Natural killer cell (primary cell): ENCODE results near the gene LYRM1. TPM values are rescaled to one million over a fixed set of nuclear protein-coding genes. Genes with fewer than 3 reads are reported as not detected.
A peak's percentile ranks its signal among the peaks of the same experiment; 100 is the strongest.

Experiments
- ATAC-seq, 3 donors: fragments of 150-1000 bp in 2 of 3; fragments of 200-7000 bp in 1 of 3; cut with Tn5 transposase; 1 replicate in 1 of 3; 2 replicates in 2 of 3; pipeline ENCODE4 v1.10.0; 2021; ENCODE audit warnings: mild to moderate bottlenecking in 2 of 3, moderate library complexity in 2 of 3
- DNase-seq, 2 donors: peaks; one replicate each; pipeline versions ENCODE4 v3.0.0 to v3.0.0-alpha.2; 2013 to 2021; ENCODE audit warnings: mixed read lengths in 1 of 2
- H3K27ac ChIP-seq: one replicate; pipeline ENCODE4 v1.5.1; 2013; ENCODE audit warnings: mild to moderate bottlenecking, low read length
- H3K27me3 ChIP-seq: one replicate; pipeline ENCODE4 v1.6.1; 2013; ENCODE audit warnings: low read length; ENCODE audit not compliant: control insufficient read depth, insufficient read depth
- H3K36me3 ChIP-seq: one replicate; pipeline ENCODE4 v1.6.1; 2013; ENCODE audit warnings: low read length; ENCODE audit not compliant: control insufficient read depth, insufficient read depth
- H3K4me1 ChIP-seq: one replicate; pipeline ENCODE4 v1.6.1; 2013; ENCODE audit warnings: low read length; ENCODE audit not compliant: control insufficient read depth, insufficient read depth
- H3K4me3 ChIP-seq: one replicate; pipeline ENCODE4 v1.5.1; 2013; ENCODE audit warnings: low read length
- H3K9me3 ChIP-seq: one replicate; pipeline ENCODE4 v1.6.1; 2013; ENCODE audit warnings: low read length; ENCODE audit not compliant: control insufficient read depth, insufficient read depth
- H3K27ac Mint-ChIP-seq, 2 donors: one replicate each; pipeline ENCODE4 v1.8.0; 2022; ENCODE audit warnings: mild to moderate bottlenecking in 2 of 2, mixed read lengths in 2 of 2, moderate library complexity in 1 of 2
- H3K27me3 Mint-ChIP-seq, 2 donors: one replicate each; pipeline ENCODE4 v1.8.0; 2022; ENCODE audit warnings: low read depth in 2 of 2, mixed read lengths in 2 of 2
- H3K36me3 Mint-ChIP-seq: one replicate; pipeline ENCODE4 v1.8.0; 2022; ENCODE audit warnings: mixed read lengths
- H3K4me1 Mint-ChIP-seq, 2 donors: one replicate each; pipeline ENCODE4 v1.8.0; 2022; ENCODE audit warnings: mixed read lengths in 2 of 2
- H3K4me3 Mint-ChIP-seq: one replicate; pipeline ENCODE4 v1.8.0; 2022; ENCODE audit warnings: mild to moderate bottlenecking, moderate library complexity, mixed read lengths
- H3K9me3 Mint-ChIP-seq, 2 donors: one replicate each; pipeline ENCODE4 v1.8.0; 2022; ENCODE audit warnings: mixed read lengths in 2 of 2
- CTCF ChIP-seq: fragments of 200-600 bp; IDR thresholded peaks from one replicate; pipeline ENCODE4 v1.8.0; 2022; ENCODE audit warnings: antibody characterized with exemption
- WGBS: methylation state at CpG from one replicate; pipeline ENCODE4 v1.1.7; 2013; ENCODE audit warnings: missing lambda C conversion rate; ENCODE audit not compliant: insufficient coverage; 5-methylcytosine and 5-hydroxymethylcytosine counted together
- intact Hi-C: fragments of 100-400 bp; cut with micrococcal nuclease; formaldehyde crosslinking; loops from one replicate; pipeline ENCODE4 v1.14.2; 2022
- total RNA-seq, 4 donors: library from RNA; stranded (reverse); fragments of 120-200 nt in 1 of 4; gene quantifications; one replicate each; pipeline versions ENCODE4 v1.2.3 to v1.2.4, GENCODE V29; 2013 to 2022

LYRM1 gene
- total RNA-seq, 3 donors from 2014 or later (not counting 1 experiment from before 2014, with no cell fraction given), result 15.3 to 25.7 (median 17.2) TPM

DNA sequence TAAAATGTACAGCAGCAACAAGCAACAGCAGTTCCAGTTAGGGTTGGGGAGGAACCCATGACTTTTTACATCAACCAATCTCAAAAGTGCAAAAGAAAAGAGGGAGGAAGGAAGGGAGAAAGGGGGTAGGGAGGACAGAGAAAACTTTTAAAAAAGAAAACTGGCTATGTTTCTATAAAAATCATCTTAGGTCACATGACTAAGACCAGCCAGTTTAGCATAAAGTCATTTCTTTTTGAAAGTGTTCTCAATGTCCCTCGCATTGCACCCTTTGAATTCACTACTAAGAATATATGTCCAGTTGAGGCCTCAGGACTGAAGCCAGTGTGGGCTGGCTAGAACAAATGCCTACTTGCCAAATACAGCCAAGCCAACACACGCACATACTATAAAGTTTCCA lies 29.3 kb upstream of the LYRM1 start:
- no peaks in the 10 kb centered on the region for H3K9me3 Mint-ChIP-seq
- TF ChIP-seq CTCF, result no peak
- no peak overlapping the region for H3K27ac Mint-ChIP-seq
- H3K36me3 Mint-ChIP-seq, result no peaks in the 10 kb centered on the region
- H3K27me3 Mint-ChIP-seq, result no peaks in the 10 kb centered on the region
- H3K27me3 ChIP-seq, result no peaks in the 10 kb centered on the region
- 50% methylated on average over 2 of the region's 2 CpGs for WGBS
- no peak for ATAC-seq
- no peak for DNase-seq
- no peaks in the 10 kb centered on the region for H3K9me3 ChIP-seq
- no peak overlapping the region for H3K4me3 Mint-ChIP-seq
- H3K36me3 ChIP-seq, result no peaks in the 10 kb centered on the region
- no peak overlapping the region for H3K27ac ChIP-seq
- no peak overlapping the region for H3K4me3 ChIP-seq
- peaks cover 50 to 71% of the 10 kb centered on the region in 2 donors for H3K4me1 Mint-ChIP-seq
- H3K4me1 ChIP-seq, result peaks cover 12% of the 10 kb centered on the region
- intact Hi-C loops, result no loop called here

GRCh38 chr16:20871941-20872815 lies 28.4 kb upstream of the LYRM1 start:
- no peaks in the 10 kb centered on the region for H3K9me3 Mint-ChIP-seq
- no peak for ATAC-seq
- peak overlapping the region; percentile 40 to 59 for H3K27ac Mint-ChIP-seq
- DNase-seq, result no peak
- Histone ChIP-seq H3K27ac (no peak overlapping the region), H3K36me3 (no peaks in the 10 kb centered on the region), H3K4me1 (peaks cover 12% of the 10 kb centered on the region), H3K4me3 (no peak overlapping the region), H3K9me3 (no peaks in the 10 kb centered on the region), H3K27me3 (no peaks in the 10 kb centered on the region)
- H3K27me3 Mint-ChIP-seq, result no peaks in the 10 kb centered on the region
- no peak for TF ChIP-seq CTCF
- H3K36me3 Mint-ChIP-seq, result no peaks in the 10 kb centered on the region
- peaks cover 44 to 63% of the 10 kb centered on the region in 2 donors for H3K4me1 Mint-ChIP-seq
- H3K4me3 Mint-ChIP-seq, result peak overlapping the region; percentile 35
- intact Hi-C loops, result no loop called here
- WGBS, result 72% methylated on average over 9 of the region's 9 CpGs

DNA sequence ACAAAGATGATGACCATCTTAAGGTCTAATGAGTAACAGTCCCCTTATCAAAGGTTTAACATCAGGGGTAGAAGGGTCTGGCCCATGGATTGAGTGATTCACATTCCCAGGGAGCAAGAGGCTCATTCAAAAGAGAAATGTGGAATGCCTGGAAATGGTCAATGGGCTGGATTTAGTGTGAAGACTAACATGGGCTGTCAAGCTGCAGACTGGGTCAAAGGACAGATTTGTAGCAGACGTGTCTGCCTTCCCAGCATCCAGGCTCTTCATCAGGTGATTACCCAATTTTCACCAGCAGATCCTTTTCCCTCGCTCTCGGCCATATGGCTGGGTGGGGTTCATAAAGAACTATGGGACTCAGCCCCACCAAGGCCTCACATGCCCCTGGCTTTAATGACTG lies 27.2 kb upstream of the LYRM1 start:
- no peaks in the 10 kb centered on the region for H3K36me3 ChIP-seq
- Mint-ChIP-seq H3K27ac (peak overlapping the region; percentile 93), H3K36me3 (no peaks in the 10 kb centered on the region), H3K4me1 (peaks cover 44 to 51% of the 10 kb centered on the region in 2 donors), H3K27me3 (no peaks in the 10 kb centered on the region), H3K4me3 (no peak overlapping the region), H3K9me3 (no peaks in the 10 kb centered on the region)
- peak overlapping the region; percentile 58 for H3K27ac ChIP-seq
- H3K4me1 ChIP-seq, result peaks cover 12% of the 10 kb centered on the region
- TF ChIP-seq CTCF, result no peak
- no peak for ATAC-seq
- intact Hi-C loops, result no loop called here
- no peaks in the 10 kb centered on the region for H3K9me3 ChIP-seq
- WGBS, result 86% methylated on average over 3 of the region's 3 CpGs
- no peak overlapping the region for H3K4me3 ChIP-seq
- H3K27me3 ChIP-seq, result no peaks in the 10 kb centered on the region
- no peak for DNase-seq
